ENCODE measurements around the gene HOXA10.

The HOXA10 gene

GRCh38 chr7:27191161-27191731 is 17.1 kb upstream of the HOXA10 start:
- no peak for DNase-seq (ENCODE audit: low read depth in 2 of 2)

- DNase-seq (ENCODE audit: low read depth in 2 of 2): no peak
These were observed 16.1 kb upstream of the HOXA10 start for GRCh38 chr7:27189997-27190748.

GRCh38 chr7:27189295-27189996 is 15.3 kb upstream of the HOXA10 start:
- DNase-seq (ENCODE audit: low read depth in 2 of 2): no peak

- no peak for DNase-seq (ENCODE audit: low read depth in 2 of 2)
These were observed 14.5 kb upstream of the HOXA10 start for GRCh38 chr7:27188386-27189294.

GRCh38 chr7:27187475-27188385 is 13.6 kb upstream of the HOXA10 start:
- no peak for DNase-seq (ENCODE audit: low read depth in 2 of 2)

- no peak for DNase-seq (ENCODE audit: low read depth in 2 of 2)
These were observed 12.8 kb upstream of the HOXA10 start for GRCh38 chr7:27186668-27187474.

- no peak for DNase-seq (ENCODE audit: low read depth in 2 of 2)
These were observed 11.9 kb upstream of the HOXA10 start for GRCh38 chr7:27185854-27186667.

- DNase-seq (ENCODE audit: low read depth in 2 of 2): no peak
These were observed 11.1 kb upstream of the HOXA10 start, which contains the start of gene HOXA11 for GRCh38 chr7:27185013-27185853. Gene HOXA11, minus strand, starts transcription at chr7:27185232. Its CDS starts 88 bp downstream, at chr7:27185144.

GRCh38 chr7:27184337-27185012 is 10.4 kb upstream of the HOXA10 start:
- no peak for DNase-seq (ENCODE audit: low read depth in 2 of 2)

GRCh38 chr7:27183682-27184336 is 9.7 kb upstream of the HOXA10 start:
- DNase-seq (ENCODE audit: low read depth in 2 of 2): no peak

- no peak for DNase-seq (ENCODE audit: low read depth in 2 of 2)
These were observed 9.0 kb upstream of the HOXA10 start for GRCh38 chr7:27182861-27183681.

GRCh38 chr7:27182285-27182841 is 8.2 kb upstream of the HOXA10 start:
- DNase-seq (ENCODE audit: low read depth in 2 of 2): no peak

GRCh38 chr7:27181795-27182275 is 7.7 kb upstream of the HOXA10 start:
- DNase-seq (ENCODE audit: low read depth in 2 of 2): no peak

- no peak for DNase-seq (ENCODE audit: low read depth in 2 of 2)
These were observed 6.6 kb upstream of the HOXA10 start for GRCh38 chr7:27180431-27181420.

Data from stimulated activated CD8-positive, alpha-beta memory T cell treated with anti-CD3 and anti-CD28 coated beads, Interleukin-2, amount 100 ng/mL, for 1 hour (primary cell).